GM12892 (cell line): ENCODE data around the gene COL5A1.

Source experiments
- POLR2AphosphoS5 ChIP-seq: IDR thresholded peaks from 2 replicates; pipeline ENCODE4 v1.6.1; 2011; ENCODE audit warnings: low read depth, low read length, control low read depth
- TAF1 ChIP-seq: IDR thresholded peaks from 2 replicates; pipeline ENCODE4 v1.6.1; 2011; ENCODE audit warnings: low read depth, mild to moderate bottlenecking, control low read depth, low read length, borderline replicate concordance

DNA sequence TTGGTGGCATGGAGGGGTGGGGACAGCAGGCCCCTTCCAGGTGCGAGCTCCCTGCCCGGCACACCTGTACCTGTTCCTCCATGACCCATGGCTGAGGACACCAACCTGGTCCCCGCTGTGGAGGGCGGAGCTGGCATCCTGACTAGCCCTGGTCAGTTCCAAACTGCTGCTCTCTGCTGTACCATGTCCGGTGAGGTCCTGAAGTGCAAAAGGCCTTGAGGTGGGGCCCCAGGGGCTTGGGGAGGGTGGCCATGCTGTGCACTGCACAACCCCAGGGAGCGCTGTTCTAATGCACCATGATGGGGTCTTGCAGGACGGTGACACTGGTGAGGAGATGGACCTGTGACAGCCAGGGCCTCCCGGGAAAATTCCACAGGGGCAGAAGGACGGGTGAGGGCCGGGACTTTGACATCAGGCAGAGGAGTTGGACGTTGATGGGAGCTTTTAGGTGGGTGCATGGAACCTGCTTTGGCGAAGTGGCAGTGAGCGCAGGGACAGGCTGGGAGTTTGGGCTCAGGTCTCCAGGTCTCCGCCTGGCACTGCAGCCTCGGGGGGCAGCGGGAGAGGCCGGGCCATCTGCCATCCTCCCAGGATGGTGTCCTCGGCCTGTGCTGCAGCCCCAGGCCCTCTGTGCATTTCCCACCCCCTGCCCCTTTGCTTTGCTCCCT is 38.9 kb downstream of the COL5A1 start:
- TF ChIP-seq TAF1 (no peak), POLR2AphosphoS5 (no peak)
